HG03135 (cell line): ENCODE data around the gene RPUSD2.
A peak's percentile ranks its signal among the peaks of the same experiment; 100 is the strongest.

Experiments used
- ATAC-seq: cut with Tn5 transposase; IDR thresholded peaks from one replicate; pipeline ENCODE4 v1.9.1; 2021; ENCODE audit warnings: mild to moderate bottlenecking, moderate library complexity; ENCODE audit not compliant: unreplicated experiment

RPUSD2 gene

DNA sequence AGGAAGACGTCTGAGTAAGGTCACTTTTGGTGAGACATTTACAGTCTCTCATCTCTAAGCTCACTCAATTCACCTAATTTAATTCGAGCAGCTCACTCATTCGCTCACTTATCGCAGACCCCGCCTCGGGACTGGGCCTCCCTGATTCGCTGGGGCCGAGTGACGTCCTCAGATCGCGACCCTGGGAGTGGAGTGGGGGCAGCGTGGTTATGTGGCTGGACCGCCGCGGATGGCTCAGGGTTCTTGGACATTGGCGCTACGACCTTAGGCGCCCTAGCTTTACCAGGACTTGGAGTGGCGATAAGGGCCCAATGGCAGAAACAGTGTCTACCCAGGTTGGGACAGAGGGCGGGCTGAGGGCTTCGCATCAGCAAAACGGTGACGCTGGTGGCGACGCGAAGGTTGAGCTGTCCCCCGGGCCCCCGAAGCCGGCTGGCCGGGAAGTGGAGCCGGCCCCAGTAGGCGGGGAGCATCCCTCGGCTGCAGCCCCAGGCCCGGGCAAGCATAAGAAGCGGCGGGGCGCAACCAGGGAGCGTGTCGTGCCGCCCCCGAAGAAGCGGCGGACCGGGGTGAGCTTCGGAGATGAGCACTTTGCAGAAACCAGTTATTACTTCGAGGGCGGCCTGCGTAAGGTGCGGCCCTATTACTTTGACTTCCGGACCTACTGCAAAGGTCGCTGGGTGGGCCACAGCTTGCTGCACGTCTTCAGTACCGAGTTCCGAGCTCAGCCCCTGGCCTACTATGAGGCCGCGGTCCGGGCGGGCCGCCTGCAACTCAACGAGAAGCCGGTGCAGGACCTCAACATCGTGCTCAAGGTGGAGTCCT, at the start of gene RPUSD2:
Gene RPUSD2 (plus strand): TSS at position 171 of the 825 bp plus-strand sequence. CDS start 39 bp downstream, at position 210.
- peak; percentile 52 for ATAC-seq

DNA sequence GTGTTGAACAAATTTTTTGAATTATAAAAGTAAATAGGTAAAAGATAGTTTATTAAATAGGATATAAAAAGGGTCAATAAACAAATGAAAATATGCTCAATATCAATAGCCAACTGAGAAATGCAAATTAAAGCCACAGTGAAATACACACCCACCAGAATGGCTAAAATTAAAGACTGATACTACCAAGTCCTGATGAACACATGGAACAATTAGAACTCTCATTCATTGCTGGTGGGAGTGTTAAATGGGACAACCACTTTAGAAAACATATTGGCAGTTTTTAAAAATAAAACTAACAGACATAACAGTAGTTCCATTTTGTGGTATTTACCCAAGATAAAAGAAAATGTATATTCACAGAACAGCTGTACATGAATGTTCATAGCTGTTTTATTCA, 45.5 kb upstream of the RPUSD2 start:
- no peak for ATAC-seq

DNA sequence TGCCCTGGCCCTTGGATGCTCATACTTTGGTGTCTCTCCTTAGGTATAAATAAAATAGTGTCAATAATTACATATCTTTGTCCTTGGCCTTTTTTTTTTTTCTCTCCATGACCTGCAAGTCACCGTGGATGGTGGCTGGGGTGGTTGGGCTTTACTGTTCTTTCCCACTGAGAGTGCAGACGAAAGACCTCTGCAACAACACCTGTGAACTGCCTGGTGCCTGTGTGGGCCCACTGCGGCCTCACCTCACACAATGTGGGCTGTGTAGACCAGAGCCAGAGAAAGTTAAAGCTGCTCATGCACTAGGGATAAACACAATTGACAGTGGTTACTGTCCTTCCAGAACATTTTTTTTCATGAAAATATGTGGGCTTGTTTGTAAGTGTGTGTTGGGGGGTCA, 43.2 kb upstream of the RPUSD2 start:
- ATAC-seq: no peak

DNA sequence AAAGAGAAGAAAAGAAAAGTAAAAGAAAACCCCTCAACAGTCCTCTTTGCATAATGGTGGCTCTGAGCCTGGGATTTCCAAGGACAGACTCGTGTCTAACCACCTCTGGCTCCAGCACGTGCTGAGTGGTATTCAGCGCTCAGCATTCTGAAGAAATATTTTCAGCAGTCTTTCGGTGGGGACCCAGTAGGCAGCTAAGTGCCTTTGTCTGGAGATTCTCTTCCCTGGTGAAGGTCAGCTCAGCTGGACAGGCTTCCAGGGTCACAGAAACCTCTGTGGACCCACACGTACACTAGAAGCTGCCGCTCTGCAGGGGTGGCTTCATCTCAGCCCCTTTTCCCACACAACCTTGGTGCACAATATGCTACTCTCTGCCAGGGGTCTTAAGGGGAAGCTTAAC, 40.3 kb upstream of the RPUSD2 start:
- no peak for ATAC-seq

- ATAC-seq: no peak
Observed at GRCh38 chr15:40533763-40534364, 35.2 kb upstream of the RPUSD2 start.

GRCh38 chr15:40534371-40534770, 34.7 kb upstream of the RPUSD2 start:
- ATAC-seq: no peak

- ATAC-seq: no peak
Observed at GRCh38 chr15:40536501-40536900, 32.6 kb upstream of the RPUSD2 start.

GRCh38 chr15:40538976-40539375, 30.1 kb upstream of the RPUSD2 start:
- ATAC-seq: no peak

DNA sequence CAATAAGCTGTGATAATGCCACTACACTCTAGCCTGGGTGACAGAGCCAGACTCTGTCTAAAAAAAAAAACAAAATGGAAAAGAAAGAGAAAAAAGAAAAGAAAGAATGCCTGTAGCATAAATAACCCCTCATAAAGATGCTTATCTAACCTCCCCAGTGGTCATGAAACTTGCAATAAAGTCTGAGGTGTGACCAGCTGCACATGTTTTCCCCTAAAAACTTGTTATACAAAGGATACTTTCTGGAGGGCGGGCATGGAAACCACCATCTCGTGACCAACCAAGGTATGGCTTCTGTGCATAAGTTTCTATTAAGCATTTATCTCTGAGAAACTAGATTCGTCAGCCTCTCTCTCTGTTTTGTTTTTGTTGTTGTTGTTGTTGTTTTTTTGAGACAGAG, 26.0 kb upstream of the RPUSD2 start:
- ATAC-seq: no peak

DNA sequence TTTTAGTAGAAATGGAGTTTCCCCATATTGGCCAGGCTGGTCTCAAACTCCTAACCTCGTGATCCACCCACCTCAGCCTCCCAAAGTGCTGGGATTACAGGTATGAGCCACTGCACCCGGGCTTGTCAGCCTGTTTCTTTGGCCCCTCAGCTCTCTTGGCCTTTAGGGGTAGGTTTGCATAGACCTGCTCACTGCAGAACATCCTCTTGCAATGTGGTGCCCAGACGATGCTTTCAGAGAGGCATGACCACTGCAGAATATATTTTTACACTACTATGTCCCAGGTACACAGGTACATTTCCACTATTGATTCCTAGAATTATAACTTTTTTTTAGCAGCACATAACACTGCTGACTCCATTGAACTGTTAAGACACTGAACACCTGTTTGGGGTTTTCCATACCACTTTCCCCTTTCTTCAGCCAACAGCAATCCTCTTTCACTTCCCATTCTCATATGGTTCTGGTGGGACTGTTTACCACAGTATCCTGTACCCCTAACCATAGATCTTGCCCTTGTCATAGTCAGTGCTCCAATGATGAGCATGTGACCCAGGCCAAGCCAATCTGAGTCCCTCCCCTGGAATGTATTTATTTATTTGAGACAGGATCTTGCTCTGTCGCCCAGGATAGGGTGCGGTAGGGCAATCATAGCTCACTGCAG, 25.3 kb upstream of the RPUSD2 start:
- peak; percentile 55 for ATAC-seq

DNA sequence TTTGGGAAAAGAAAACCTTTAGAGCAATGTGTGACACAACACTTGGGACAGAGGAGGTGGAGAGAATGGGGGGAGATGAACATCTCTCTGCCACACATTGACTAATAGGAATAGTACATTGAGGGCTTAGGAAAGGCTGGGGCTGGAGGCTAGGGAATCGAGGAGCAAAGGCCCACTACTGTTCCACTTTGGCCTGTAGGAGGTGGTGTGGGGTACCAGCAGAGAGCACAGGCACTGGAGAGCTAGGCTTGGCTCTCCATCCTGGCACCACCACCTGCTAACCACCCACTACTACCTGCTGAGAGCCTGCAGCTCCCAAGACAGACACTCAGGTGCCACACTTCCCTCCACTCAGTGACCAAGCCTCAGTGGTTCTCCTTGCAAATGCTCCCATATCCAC, 23.6 kb upstream of the RPUSD2 start:
- no peak for ATAC-seq

GRCh38 chr15:40548610-40549009, 20.5 kb upstream of the RPUSD2 start:
- ATAC-seq: no peak

DNA sequence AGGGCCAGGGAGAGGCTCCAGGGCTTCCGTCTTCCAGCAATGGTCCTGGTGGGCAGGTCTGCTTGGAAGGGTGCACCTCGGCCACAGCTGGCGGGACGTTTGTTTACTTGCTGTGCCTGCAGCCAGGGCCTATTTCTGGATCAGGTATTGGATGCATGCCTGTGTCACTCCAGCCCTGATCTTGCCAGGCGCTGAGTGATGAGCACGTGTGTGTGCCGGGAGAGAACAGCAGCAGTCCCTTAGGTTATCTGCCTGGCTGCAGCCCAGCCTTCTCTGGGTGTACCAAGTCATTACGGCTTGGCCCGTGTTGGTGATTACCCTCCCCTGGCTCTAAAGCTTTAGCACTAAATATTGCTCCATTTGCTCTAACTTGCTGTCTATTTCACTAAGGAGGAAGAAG, 19.2 kb upstream of the RPUSD2 start:
- ATAC-seq: no peak

GRCh38 chr15:40550341-40551037, 18.6 kb upstream of the RPUSD2 start:
- peak; percentile 77 for ATAC-seq

- no peak for ATAC-seq
Observed at GRCh38 chr15:40554161-40554525, 15.0 kb upstream of the RPUSD2 start.

DNA sequence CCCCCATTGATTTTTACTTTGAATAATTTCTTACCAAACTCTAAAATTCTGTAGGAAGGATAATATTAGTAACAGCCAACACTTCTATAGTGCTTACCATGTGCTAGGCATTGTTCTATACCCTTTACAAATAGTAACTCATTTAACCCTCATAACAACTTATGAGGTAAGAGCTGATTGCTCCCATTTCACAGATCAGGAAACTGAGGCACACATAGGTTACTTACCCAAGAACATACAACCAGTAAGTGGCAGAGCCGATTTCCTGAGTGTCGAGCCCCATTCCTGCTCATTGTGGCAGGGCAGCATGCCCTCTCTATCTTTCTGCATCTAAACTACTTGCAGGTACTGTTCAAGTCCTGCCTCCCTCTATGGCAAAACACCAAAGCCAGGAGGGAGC, 13.2 kb upstream of the RPUSD2 start:
- ATAC-seq: no peak

DNA sequence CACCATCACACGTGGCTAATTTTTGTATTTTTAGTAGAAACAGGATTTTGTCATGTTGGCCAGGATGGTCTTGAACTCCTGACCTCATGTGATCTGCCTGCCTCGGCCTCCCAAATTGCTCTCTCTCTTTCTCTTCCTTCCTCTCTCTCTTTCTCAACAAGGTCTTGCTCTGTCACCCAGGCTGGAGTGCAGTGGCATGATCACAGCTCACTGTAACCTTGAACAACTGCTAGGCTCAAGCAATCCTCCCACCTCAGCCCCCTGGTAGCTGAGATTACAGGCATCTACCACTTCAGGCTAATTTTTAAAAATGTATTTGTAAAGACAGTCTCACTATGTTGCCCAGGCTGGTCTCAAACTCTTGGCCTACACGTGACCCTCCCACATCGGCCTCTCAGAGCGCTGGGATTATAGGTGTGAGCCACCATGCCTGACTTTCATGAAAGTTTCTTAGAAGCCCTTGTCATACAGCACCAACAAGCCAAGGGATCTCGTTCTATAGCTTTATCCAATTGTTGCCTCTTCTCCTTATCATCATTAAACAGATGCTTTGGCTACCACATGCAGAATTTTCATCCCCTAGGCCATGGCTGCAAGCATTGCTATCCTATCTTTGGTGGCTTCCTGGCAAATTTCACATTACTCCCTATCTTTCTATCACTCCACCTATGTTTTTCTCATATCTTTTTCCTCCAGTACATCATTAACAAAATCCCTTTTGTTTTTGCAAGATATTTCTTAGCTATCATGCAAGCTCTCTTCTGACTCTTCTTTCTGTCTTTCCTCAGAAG, 10.0 kb upstream of the RPUSD2 start:
- ATAC-seq: no peak

GRCh38 chr15:40562691-40563090, 6.4 kb upstream of the RPUSD2 start:
- ATAC-seq: no peak

DNA sequence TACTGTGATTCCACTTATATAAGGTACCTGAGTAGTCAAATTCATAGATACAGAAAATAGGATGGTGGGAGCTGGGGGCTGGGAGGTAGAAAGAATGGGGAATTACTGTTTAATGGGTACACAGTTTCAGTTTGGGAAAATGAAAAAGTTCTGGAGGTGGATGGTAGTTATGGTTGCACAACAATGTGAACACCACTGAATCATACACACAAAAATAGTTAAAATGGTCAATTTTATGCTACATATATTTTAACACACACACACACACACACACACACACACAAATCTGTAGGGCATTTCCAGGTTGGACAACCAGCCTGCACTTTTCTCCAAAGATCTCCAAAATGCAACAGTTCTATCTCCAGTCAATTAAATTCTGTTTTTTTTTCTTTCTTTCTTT, 5.7 kb upstream of the RPUSD2 start:
- no peak for ATAC-seq

- peak; percentile 95 for ATAC-seq
Observed at GRCh38 chr15:40564591-40565332, 4.3 kb upstream of the RPUSD2 start, which contains the start of gene CCDC32. CCDC32 (minus strand) TSS chr15:40565042; CDS start chr15:40563015, 2,027 bp downstream.
